ENCODE data around the gene FLT1.

The FLT1 gene

GRCh38 chr13:28490061-28490460, 4.9 kb downstream of the FLT1 start:
- DNase-seq, result no peak

- DNase-seq, result no peak
Measured at GRCh38 chr13:28489524-28489931, 5.4 kb downstream of the FLT1 start.

- DNase-seq, result no peak
Measured at GRCh38 chr13:28488376-28489005, 6.4 kb downstream of the FLT1 start.

- DNase-seq, result no peak
Measured at GRCh38 chr13:28485996-28486543, 8.9 kb downstream of the FLT1 start.

GRCh38 chr13:28485551-28485950, 9.4 kb downstream of the FLT1 start:
- DNase-seq, result no peak

- DNase-seq, result no peak
Measured at GRCh38 chr13:28485097-28485496, 9.8 kb downstream of the FLT1 start.

- no peak for DNase-seq
Measured at GRCh38 chr13:28483313-28483931, 11.5 kb downstream of the FLT1 start.

GRCh38 chr13:28479005-28479404, 15.9 kb downstream of the FLT1 start:
- no peak for DNase-seq

GRCh38 chr13:28478127-28478526, 16.8 kb downstream of the FLT1 start:
- DNase-seq, result no peak

- no peak for DNase-seq
Measured at GRCh38 chr13:28477709-28477973, 17.3 kb downstream of the FLT1 start.

GRCh38 chr13:28476919-28477708, 17.8 kb downstream of the FLT1 start:
- DNase-seq, result no peak

GRCh38 chr13:28475916-28476725, 18.8 kb downstream of the FLT1 start:
- DNase-seq, result no peak

- DNase-seq, result no peak
Measured at GRCh38 chr13:28474491-28475134, 20.3 kb downstream of the FLT1 start.

GRCh38 chr13:28473044-28473443, 21.9 kb downstream of the FLT1 start:
- DNase-seq, result no peak

GRCh38 chr13:28471421-28471820, 23.5 kb downstream of the FLT1 start:
- DNase-seq, result no peak

- no peak for DNase-seq
Measured at GRCh38 chr13:28470296-28470695, 24.6 kb downstream of the FLT1 start.

GRCh38 chr13:28469316-28469715, 25.6 kb downstream of the FLT1 start:
- no peak for DNase-seq

- peak in 1 of 58 donors; percentile 28 for DNase-seq
Measured at GRCh38 chr13:28468023-28468915, 26.7 kb downstream of the FLT1 start.

GRCh38 chr13:28467034-28467433, 27.9 kb downstream of the FLT1 start:
- no peak for DNase-seq

GRCh38 chr13:28466151-28466550, 28.8 kb downstream of the FLT1 start:
- no peak for DNase-seq
